ENCODE results near the gene ANKRD11.
"Not testable (repeated sequence)": the region's sequence is repeated elsewhere in the genome, so short reads cannot be mapped to it uniquely, and the experiment has no call there.

Gene ANKRD11

GRCh38 chr16:89428605-89429004 is 61.8 kb downstream of the ANKRD11 start:
- not testable (repeated sequence) for DNase-seq

DNA sequence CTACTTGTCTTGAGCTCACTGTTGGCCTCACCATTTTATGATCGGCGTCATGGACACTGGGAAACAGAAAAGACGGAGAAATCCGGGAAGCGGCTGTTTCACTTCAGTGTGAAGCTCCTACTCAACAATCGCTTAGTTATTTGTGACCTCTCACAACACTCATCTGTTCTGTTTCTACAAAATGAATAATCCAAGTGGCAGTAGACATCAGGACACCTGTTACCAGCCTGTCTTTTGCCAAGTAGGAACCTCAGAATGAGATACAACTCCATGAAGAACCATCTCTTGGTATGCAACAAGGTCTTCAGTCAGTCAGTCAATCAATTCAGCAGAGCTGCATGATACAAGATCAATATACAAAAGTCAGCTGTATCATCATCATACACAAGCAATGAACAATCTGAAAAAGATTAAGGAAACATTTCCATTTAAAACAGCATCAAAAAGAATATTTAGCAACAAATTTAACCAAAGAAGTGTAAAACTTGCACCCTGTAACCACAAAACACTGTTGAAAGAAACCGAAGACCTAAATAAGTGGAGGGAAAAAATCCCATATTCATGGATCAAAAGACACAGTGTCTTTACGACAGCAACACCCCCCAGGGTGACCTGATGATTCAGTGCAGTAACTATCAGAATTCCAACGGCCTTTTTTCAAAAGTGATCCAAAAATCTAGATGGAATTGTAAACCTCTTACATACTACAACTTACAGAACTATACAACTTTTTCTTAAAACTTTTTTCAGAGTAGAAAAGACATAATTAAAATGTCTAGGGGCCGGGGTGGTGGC is 63.4 kb downstream of the ANKRD11 start:
- no peak for DNase-seq

- DNase-seq = no peak
Measured at GRCh38 chr16:89425523-89425922, 64.8 kb downstream of the ANKRD11 start.

- peak in 3 of 4 experiments; percentile 37 to 58 (median 49) for DNase-seq
Measured at GRCh38 chr16:89423681-89424260, 66.6 kb downstream of the ANKRD11 start.

- DNase-seq = peak; percentile 58 to 75 (median 67)
Measured at GRCh38 chr16:89422905-89423630, 67.3 kb downstream of the ANKRD11 start.

GRCh38 chr16:89422527-89422904 is 67.8 kb downstream of the ANKRD11 start:
- peak; percentile 83 to 92 (median 88) for DNase-seq

DNA sequence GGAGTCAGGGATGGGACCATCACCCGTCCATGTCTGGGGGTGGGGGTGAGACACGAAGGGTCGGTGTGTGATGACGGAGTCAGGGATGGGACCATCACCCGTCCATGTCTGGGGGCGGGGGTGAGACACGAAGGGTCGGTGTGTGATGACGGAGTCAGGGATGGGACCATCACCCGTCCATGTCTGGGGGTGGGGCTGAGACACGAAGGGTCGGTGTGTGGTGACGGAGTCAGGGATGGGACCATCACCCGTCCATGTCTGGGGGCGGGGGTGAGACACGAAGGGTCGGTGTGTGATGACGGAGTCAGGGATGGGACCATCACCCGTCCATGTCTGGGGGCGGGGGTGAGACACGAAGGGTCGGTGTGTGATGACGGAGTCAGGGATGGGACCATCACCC is 69.1 kb downstream of the ANKRD11 start:
- not testable (repeated sequence) for DNase-seq

- no peak for DNase-seq
Measured at GRCh38 chr16:89420204-89420603, 70.2 kb downstream of the ANKRD11 start.

GRCh38 chr16:89418352-89418751 is 72.0 kb downstream of the ANKRD11 start:
- DNase-seq = no peak

DNA sequence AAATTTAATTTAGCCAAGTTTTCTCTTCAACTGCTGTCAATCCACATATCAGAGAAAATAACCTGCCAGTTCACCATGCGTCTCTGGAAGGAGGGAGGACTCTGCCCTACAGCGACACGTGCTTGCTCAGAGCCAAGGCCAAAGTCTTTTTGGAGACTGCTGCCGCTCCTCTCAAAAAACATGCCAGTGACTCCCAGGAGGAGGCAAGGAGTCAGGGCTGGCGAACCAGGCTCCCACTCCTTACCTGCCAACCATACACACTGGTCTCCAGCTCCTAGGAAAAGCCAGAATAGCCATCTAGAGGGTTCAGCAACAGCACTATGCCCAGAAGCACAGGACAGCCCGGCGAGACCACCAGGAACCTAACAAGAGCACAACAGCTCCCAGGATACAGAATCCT is 73.0 kb downstream of the ANKRD11 start:
- DNase-seq = no peak

- no peak for DNase-seq
Measured at GRCh38 chr16:89413811-89414585, 76.4 kb downstream of the ANKRD11 start.

GRCh38 chr16:89412811-89413210 is 77.5 kb downstream of the ANKRD11 start:
- no peak for DNase-seq

DNA sequence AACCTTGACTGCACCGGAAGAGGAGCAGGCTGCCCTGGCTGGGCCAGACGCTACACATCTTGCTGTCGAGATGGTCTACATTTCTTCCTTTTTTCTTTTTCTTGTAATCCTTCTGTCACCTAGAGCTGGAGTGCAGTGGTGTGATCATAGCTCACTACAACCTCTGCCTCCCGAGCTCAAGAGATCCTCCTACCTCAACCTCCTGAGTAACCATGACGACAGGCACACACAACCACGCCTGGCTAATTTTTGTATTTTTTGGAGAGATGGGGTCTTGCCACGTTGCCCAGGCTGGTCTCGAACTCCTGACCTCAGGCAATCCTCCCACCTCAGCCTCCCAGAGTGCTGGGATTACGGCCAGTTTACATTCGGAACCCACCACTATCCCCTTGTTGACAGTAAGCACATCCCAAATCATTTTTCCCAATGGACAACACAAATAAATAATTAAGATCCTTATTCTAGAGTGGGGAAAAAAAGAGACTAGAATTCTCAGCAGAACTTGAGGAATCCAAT is 79.0 kb downstream of the ANKRD11 start:
- DNase-seq = no peak

GRCh38 chr16:89410794-89411309 is 79.5 kb downstream of the ANKRD11 start:
- peak; percentile 32 to 61 (median 49) for DNase-seq

DNA sequence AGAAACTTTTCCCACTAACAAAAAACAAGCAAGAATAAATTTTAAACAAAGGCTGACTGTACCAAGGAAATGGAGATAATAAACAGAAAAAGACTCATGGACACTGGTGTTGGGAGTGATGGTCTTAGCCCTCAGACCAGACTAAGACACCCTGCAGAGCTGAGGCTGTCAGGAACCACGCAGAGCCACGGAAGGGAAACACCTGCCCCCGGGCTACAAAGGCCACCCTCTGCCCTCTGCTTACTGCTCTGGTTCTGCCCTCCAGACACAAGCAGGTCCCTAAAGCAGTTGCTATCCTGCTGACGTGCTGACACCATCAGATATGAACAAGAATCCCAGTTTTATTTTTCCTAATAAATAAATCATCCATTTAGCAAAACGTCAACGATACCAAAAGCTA is 80.0 kb downstream of the ANKRD11 start:
- no peak for DNase-seq

DNA sequence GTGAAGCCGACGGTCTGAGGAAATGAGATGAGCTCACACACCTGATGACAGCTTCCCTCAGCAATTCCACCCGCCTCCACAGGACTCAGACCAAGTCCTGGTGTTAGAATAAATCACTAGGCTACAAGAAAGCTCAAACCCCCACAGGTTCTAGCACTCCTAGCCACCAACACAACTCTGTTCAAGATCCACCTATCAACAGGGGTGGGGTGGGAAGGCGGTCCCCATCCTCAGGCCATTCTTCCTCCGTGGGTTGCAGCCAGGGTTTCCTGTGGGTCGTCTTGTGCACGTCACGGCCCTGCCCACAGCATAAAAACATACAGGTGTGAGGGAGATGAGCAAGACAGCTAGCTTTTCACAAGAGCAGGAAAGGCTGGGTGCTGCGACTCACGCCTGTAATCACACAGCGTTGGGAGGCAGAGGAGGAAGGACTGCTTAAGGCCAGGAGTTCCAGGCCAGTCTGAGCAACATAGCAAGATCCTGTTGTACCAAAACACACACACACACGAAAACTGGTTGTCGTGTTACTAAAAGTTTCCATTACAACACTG is 81.1 kb downstream of the ANKRD11 start:
- DNase-seq = peak; percentile 22 to 47 (median 34)

DNA sequence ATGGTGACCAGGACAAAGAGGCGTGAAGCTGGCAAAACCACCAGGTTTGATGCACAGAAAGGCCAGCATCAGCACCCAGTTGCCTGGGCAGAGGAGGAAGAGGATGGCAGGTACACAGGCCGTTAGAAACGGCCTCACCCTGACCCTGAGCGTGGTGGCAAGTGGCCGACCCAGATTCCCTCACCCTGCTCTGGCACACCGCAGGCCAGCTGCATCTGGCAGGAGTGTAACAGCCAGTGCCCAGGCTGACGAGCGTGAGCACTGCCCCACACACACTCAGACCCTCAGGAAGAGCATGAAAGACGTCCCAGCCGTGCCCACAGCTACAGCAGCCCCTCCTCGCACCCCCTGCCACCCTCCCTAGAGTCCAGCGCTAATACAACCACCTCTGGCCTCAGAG is 82.0 kb downstream of the ANKRD11 start:
- no peak for DNase-seq

DNA sequence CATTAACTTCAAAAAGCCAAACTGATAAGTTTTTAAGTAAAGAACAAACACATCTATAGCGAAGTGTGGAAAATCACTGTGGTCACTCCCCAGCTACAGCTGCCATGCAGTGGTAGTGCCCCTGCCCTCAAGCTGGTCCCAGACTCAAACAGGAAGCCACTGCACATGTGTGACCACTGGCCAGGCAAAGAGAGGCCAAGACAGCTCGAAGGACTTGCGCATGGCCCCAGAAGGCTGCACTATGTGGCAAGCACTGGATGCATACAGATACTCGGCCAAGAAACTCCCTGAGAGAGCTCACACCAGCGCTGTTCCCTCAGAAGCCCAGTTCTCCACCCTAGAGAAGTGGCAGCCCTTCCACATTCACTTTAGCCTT is 82.4 kb downstream of the ANKRD11 start:
- peak; percentile 32 to 63 (median 57) for DNase-seq

DNA sequence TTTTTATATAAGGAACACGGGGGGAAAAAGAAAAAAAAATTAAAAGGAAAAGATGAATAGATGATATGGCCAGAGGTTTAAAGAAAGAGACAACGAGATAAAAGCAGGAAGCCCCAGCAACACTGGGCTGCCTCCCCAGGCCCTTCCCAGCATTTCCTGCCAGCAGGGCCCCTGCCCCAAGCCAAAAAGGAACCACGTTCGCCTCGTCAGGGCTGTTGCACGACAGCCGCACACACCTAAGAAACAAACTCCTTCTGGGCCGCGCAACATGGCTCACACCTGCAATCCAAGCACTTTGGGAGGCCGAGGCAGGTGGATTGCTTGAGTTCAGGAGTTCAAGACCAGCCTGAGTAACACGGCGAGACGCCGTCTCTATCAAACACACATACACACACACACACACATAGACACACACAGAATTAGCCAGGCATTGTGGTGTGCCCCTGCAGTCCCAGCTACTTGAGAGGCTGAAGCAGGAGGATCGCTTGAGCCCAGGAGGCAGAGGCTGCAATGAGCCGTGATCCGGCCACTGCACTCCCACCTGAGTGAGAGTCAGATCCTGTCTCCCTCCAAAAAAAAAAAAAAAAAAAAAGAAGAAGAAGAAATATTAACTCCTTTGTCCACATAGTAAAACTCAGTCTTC is 83.0 kb downstream of the ANKRD11 start:
- peak in 3 of 4 experiments; percentile 45 to 56 (median 48) for DNase-seq

- DNase-seq = no peak
Measured at GRCh38 chr16:89406277-89406888, 84.0 kb downstream of the ANKRD11 start.

- DNase-seq = no peak
Measured at GRCh38 chr16:89404561-89404960, 85.8 kb downstream of the ANKRD11 start.

All from suppressor macrophage (primary cell).